K562 (cell line): ENCODE data around the gene FAM161A. TPM values are rescaled to one million over a fixed set of nuclear protein-coding genes. Genes with fewer than 3 reads are reported as not detected.

Experiments used
- ADNP ChIP-seq: fragments of 200-800 bp; sonication (Bioruptor generic); IDR thresholded peaks from 2 replicates; pipeline ENCODE4 v1.6.1; 2016; ENCODE audit warnings: missing genetic modification characterization, missing compliant biosample characterization
- CSDE1 ChIP-seq, 2 experiments: fragments of 450-650 bp; IDR thresholded peaks; 2 replicates each; pipeline ENCODE4 v1.6.1; 2016; ENCODE audit warnings: mild to moderate bottlenecking in 1 of 2
- CUX1 ChIP-seq: fragments of 200-800 bp; sonication (Bioruptor generic); IDR thresholded peaks from 2 replicates; pipeline ENCODE4 v1.6.1; 2016; ENCODE audit warnings: missing genetic modification characterization, missing compliant biosample characterization
- ELK3 ChIP-seq: fragments of 450-650 bp; formaldehyde crosslinking; IDR thresholded peaks from 2 replicates; pipeline ENCODE4 v1.4.0; 2020; ENCODE audit warnings: mild to moderate bottlenecking
- ETS2 ChIP-seq: IDR thresholded peaks from 2 replicates; pipeline ENCODE4 v1.6.1; 2016; ENCODE audit warnings: borderline replicate concordance, missing genetic modification characterization, mild to moderate bottlenecking, moderate library complexity, missing compliant biosample characterization; ENCODE audit not compliant: poor library complexity, severe bottlenecking
- FOXP1 ChIP-seq: sonication (generic); formaldehyde crosslinking; IDR thresholded peaks from 2 replicates; pipeline ENCODE4 v1.8.0; 2022; ENCODE audit warnings: mild to moderate bottlenecking, missing genetic modification reagents
- IRF9 ChIP-seq: fragments of 450-650 bp; IDR thresholded peaks from 2 replicates; pipeline ENCODE4 v1.6.1; 2016; ENCODE audit warnings: missing biosample characterization, missing genetic modification characterization
- KDM5B ChIP-seq: fragments of 200-600 bp; sonication (generic); IDR thresholded peaks from 2 replicates; pipeline ENCODE4 v1.6.1; 2012; ENCODE audit warnings: low read depth, mild to moderate bottlenecking, moderate library complexity, low read length, control low read depth, inconsistent platforms; ENCODE audit not compliant: insufficient replicate concordance
- NRF1 ChIP-seq, 2 experiments: fragments of 450-650 bp; IDR thresholded peaks in 1 of 2; conservative IDR thresholded peaks in 1 of 2; 2 replicates each; pipeline ENCODE4 v1.6.1; 2014; ENCODE audit warnings: mild to moderate bottlenecking in 2 of 2
- PHTF2 ChIP-seq: fragments of 250-450 bp; sonication (Bioruptor Pico); IDR thresholded peaks from 2 replicates; pipeline ENCODE4 v1.5.0; 2021; ENCODE audit warnings: mild to moderate bottlenecking
- SAP30 ChIP-seq: fragments of 200-600 bp; sonication (generic); IDR thresholded peaks from 2 replicates; pipeline ENCODE4 v1.6.1; 2012; ENCODE audit warnings: borderline replicate concordance, low read depth, mild to moderate bottlenecking, moderate library complexity, low read length, control low read depth, inconsistent platforms; ENCODE audit not compliant: insufficient read depth, poor library complexity, severe bottlenecking
- SMARCC2 ChIP-seq: fragments of 450-650 bp; IDR thresholded peaks from 2 replicates; pipeline ENCODE4 v1.6.1; 2017; ENCODE audit warnings: antibody characterized with exemption, moderate library complexity, mild to moderate bottlenecking, low read depth
- TFAP4 ChIP-seq: sonication (generic); formaldehyde crosslinking; IDR thresholded peaks from 2 replicates; pipeline ENCODE4 v1.8.0; 2022; ENCODE audit warnings: missing genetic modification reagents, mild to moderate bottlenecking, moderate library complexity, borderline replicate concordance
- ZC3H8 ChIP-seq: fragments of 450-650 bp; IDR thresholded peaks from 2 replicates; pipeline ENCODE4 v1.6.1; 2017
- ZNF23 ChIP-seq: fragments of 250-450 bp; sonication (Bioruptor Pico); IDR thresholded peaks from 2 replicates; pipeline ENCODE4 v1.4.0; 2020; ENCODE audit warnings: mild to moderate bottlenecking
- ZNF311 ChIP-seq: fragments of 250-450 bp; sonication (Bioruptor Pico); IDR thresholded peaks from 2 replicates; pipeline ENCODE4 v1.4.0; 2020; ENCODE audit warnings: mild to moderate bottlenecking, moderate library complexity
- ZNF511 ChIP-seq: sonication (generic); formaldehyde crosslinking; IDR thresholded peaks from 2 replicates; pipeline ENCODE4 v1.8.0; 2022; ENCODE audit warnings: mild to moderate bottlenecking, missing genetic modification reagents
- ZNF699 ChIP-seq: fragments of 250-450 bp; sonication (Bioruptor Pico); IDR thresholded peaks from 2 replicates; pipeline ENCODE4 v1.8.0; 2021; ENCODE audit warnings: mild to moderate bottlenecking, moderate library complexity; ENCODE audit not compliant: insufficient replicate concordance
- polyA plus RNA-seq, 8 experiments: library from polyadenylated mRNA; depleted of rRNA in 4 of 8; stranded (reverse) in 5 of 8; unstranded in 3 of 8; fragments of >200 nt; fragmentation: Nextera tagmentation in 2 of 8; fragmentation: Illumina TruSeq in 1 of 8; extraction: Ambion mirVana in 2 of 8; extraction: Trizol in 1 of 8; gene quantifications; 2 replicates each; pipeline versions ENCODE4 v1.2.1 to v1.2.3, GENCODE V29; 2011 to 2014; ENCODE audit warnings: inconsistent platforms in 1 of 8, missing spikeins in 1 of 8
- total RNA-seq, 7 experiments: library from RNA; depleted of rRNA in 6 of 7; stranded (reverse); fragments of >200 nt in 6 of 7; fragmentation: Illumina TruSeq in 2 of 7; extraction: Trizol in 2 of 7; gene quantifications; 2 replicates each; pipeline versions ENCODE4 v1.2.1 to v1.2.3, GENCODE V29; 2011 to 2021; ENCODE audit warnings: low replicate concordance in 1 of 7

FAM161A gene
- total and polyA plus RNA-seq, 9 of the 15 experiments (the other 6 are each of a cell fraction or from before 2014, with no cell fraction given), result 0.27 to 1.4 (median 0.80) TPM

GRCh38 chr2:61888267-61889055, 34.6 kb upstream of the FAM161A start, which contains the start of gene CCT4 (continued):
- TF ChIP-seq SMARCC2, result no peak
- TF ChIP-seq PHTF2 (CRISPR knock-in tag), result 0 out of 2 replicates have a peak, but pooled peaks have one; percentile 39
- peak; percentile 69 to 76 for TF ChIP-seq NRF1 (conservative IDR thresholded peaks at IDR 0.05 in 1 of 2, IDR thresholded peaks at IDR 0.05 in 1 of 2)
- peak; percentile 58 for TF ChIP-seq SAP30
- TF ChIP-seq IRF9 (tag), result no peak
- no peak for TF ChIP-seq ETS2 (tag)
- no peak for TF ChIP-seq ELK3 (CRISPR knock-in tag)
- peak; percentile 68; the same call in 1 of the 2 replicates for TF ChIP-seq FOXP1
- no peak for TF ChIP-seq CUX1 (CRISPR knock-in tag)
- peak; percentile 93 for TF ChIP-seq KDM5B
- no peak for TF ChIP-seq ZNF511 (CRISPR knock-in tag)
- peak in 1 of 2 experiments; percentile 78; a peak in 1 of 4 replicates for TF ChIP-seq CSDE1 (IDR thresholded peaks at IDR 0.05)
- no peak for TF ChIP-seq ADNP
- TF ChIP-seq ZNF699 (CRISPR knock-in tag), result no peak
- no peak for TF ChIP-seq ZNF311 (CRISPR knock-in tag)
- no peak for TF ChIP-seq ZNF23
- no peak; the same call in 1 of the 2 replicates for TF ChIP-seq ZC3H8
- TF ChIP-seq TFAP4 (CRISPR knock-in tag), result peak; percentile 81
